ENCODE results near the gene VTI1A. TPM values are rescaled to one million over a fixed set of nuclear protein-coding genes. Genes with fewer than 3 reads are reported as not detected.
"Not testable (repeated sequence)": the region's sequence is repeated elsewhere in the genome, so short reads cannot be mapped to it uniquely, and the experiment has no call there.

The VTI1A gene
- total RNA-seq, 6 donors from 2014 or later, result 29.5 to 247 (median 43.0) TPM

DNA sequence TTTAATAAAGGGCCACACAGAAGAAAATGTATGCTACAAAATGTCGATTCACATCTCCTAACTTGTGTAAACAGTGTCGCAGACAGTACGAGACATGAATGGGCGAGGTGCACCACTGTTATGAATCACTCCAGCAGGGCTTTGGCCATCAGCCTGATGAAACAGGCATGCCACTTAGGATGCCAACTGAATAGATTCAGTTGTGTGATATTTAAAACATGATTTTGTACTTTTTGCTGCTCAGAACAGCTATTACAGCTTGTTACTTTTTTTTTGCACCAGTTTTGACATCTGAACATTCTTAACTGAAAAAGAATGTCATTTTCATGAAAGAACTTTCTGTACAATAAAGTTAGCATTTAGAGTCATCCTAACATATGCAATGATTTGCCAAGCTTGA, 138.1 kb downstream of the VTI1A start:
- no peak overlapping the region for H3K27ac ChIP-seq
- DNase-seq (no peak), ATAC-seq (ENCODE audit: low FRiP score in 2 of 2) (no peak)
- H3K9me3 ChIP-seq, result no peaks in the 10 kb centered on the region
- no peak for TF ChIP-seq EP300 (IDR thresholded peaks at IDR 0.05)
- TF ChIP-seq, protein P1, sequence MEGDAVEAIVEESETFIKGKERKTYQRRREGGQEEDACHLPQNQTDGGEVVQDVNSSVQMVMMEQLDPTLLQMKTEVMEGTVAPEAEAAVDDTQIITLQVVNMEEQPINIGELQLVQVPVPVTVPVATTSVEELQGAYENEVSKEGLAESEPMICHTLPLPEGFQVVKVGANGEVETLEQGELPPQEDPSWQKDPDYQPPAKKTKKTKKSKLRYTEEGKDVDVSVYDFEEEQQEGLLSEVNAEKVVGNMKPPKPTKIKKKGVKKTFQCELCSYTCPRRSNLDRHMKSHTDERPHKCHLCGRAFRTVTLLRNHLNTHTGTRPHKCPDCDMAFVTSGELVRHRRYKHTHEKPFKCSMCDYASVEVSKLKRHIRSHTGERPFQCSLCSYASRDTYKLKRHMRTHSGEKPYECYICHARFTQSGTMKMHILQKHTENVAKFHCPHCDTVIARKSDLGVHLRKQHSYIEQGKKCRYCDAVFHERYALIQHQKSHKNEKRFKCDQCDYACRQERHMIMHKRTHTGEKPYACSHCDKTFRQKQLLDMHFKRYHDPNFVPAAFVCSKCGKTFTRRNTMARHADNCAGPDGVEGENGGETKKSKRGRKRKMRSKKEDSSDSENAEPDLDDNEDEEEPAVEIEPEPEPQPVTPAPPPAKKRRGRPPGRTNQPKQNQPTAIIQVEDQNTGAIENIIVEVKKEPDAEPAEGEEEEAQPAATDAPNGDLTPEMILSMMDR (IDR thresholded peaks at IDR 0.05), result no peak
- 49 to 91% methylated on average over 4 of the region's 4 CpGs for WGBS, 2 donors
- no peak overlapping the region for H3K4me3 ChIP-seq
- H3K27me3 ChIP-seq, result no peaks in the 10 kb centered on the region
- no peaks in the 10 kb centered on the region for H3K36me3 ChIP-seq
- no peaks in the 10 kb centered on the region for H3K4me1 ChIP-seq

DNA sequence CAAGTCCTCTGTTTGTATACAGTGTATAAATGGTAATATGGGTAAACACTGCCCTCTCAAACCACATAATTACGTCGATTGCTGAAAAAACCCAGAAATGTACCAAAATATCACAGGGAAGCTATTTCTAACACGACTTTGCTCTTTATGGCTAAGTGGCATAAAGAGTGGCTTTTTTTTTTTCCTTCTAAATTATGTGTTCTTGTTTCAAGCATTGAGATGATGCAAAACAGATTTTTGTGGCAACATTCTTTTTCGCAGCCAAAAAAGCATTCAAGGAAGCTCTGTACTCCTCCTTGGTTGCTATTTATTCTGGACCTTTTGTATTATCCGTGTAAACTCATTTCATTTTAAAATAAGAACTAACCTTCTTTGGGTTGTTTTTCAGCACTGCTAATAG, 138.9 kb downstream of the VTI1A start:
- H3K36me3 ChIP-seq, result no peaks in the 10 kb centered on the region
- no peak for TF ChIP-seq POLR2A (IDR thresholded peaks at IDR 0.05)
- no peak for TF ChIP-seq POLR2AphosphoS5 (IDR thresholded peaks at IDR 0.05)
- TF ChIP-seq, protein P1 (IDR thresholded peaks at IDR 0.05), result no peak
- no peak for TF ChIP-seq EP300 (IDR thresholded peaks at IDR 0.05)
- no peaks in the 10 kb centered on the region for H3K27me3 ChIP-seq
- H3K9me3 ChIP-seq, result no peaks in the 10 kb centered on the region
- H3K27ac ChIP-seq, result no peak overlapping the region
- WGBS, 2 donors, result 55 to 72% methylated on average over 5 of the region's 5 CpGs
- H3K4me3 ChIP-seq, result no peak overlapping the region
- DNase-seq (no peak), ATAC-seq (ENCODE audit: low FRiP score in 2 of 2) (no peak)
- no peaks in the 10 kb centered on the region for H3K4me1 ChIP-seq

DNA sequence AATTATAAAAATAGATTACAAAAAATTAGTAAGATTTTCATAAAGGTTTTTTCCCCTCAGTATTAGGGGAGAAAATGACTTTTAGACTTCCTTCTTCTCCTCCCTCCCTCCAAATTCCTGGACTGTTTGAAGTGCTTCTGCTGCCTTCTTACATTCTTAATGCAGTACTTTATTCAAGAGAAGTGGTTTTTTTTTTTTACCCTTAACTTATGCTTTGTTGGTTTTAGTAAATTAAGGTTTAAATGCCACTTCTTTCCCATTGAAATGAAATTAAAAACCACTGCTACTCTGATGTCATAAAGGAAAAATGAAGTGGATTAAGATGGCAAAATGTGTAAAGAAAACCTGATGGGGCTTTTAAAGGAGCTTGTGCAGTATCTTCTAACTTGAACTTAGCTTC, 140.7 kb downstream of the VTI1A start:
- Histone ChIP-seq H3K9me3 (no peaks in the 10 kb centered on the region), H3K27ac (no peak overlapping the region), H3K4me3 (no peak overlapping the region), H3K36me3 (no peaks in the 10 kb centered on the region), H3K27me3 (no peaks in the 10 kb centered on the region), H3K4me1 (no peaks in the 10 kb centered on the region)
- no peak for TF ChIP-seq POLR2AphosphoS5 (IDR thresholded peaks at IDR 0.05)
- no peak for DNase-seq
- ATAC-seq (ENCODE audit: low FRiP score in 2 of 2), result no peak

DNA sequence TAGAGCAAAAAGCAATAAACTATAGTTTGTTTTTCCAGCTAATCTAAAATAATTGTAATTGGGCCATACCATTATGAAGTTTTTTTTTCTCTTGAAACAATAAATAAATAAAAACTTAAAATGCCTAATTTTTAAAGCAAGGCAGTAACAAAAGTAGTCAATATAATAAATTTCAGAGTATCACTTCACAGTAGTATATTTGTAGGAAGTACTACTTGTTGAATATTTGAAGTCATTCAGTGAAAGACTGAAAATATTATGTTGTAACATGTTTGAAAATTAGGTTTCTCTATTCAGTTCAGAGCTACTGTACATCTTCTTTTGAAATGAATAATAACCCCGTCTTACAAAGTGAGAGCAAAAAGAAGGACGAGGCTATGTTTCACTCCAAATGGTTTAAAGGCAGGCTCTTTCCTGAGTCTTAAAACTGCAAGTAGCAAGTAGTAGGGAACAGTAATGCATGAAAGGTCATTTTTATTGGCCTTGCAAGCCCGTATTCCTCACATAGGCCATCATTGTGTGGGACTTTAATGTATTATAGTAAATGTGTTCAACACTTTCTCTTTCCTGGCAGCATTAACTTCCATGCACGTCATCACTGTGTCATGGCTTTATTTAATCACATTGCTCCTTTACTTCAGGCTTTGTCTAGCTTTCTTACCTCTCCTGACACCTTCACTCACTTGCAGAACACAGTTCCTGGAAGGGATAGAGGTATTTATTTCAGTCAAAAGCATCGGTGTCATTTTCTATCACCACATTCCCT, 141.4 kb downstream of the VTI1A start:
- H3K27ac ChIP-seq, result no peak overlapping the region
- no peaks in the 10 kb centered on the region for H3K4me1 ChIP-seq
- H3K9me3 ChIP-seq, result no peaks in the 10 kb centered on the region
- no peak for DNase-seq
- H3K36me3 ChIP-seq, result no peaks in the 10 kb centered on the region
- WGBS, 2 donors, result 77 to 79% methylated on average over 5 of the region's 5 CpGs
- TF ChIP-seq EP300 (IDR thresholded peaks at IDR 0.05), result no peak
- TF ChIP-seq, protein P1 (IDR thresholded peaks at IDR 0.05), result no peak
- no peak for TF ChIP-seq POLR2A (IDR thresholded peaks at IDR 0.05)
- no peaks in the 10 kb centered on the region for H3K27me3 ChIP-seq
- ATAC-seq (ENCODE audit: low FRiP score in 2 of 2), result no peak
- no peak overlapping the region for H3K4me3 ChIP-seq

DNA sequence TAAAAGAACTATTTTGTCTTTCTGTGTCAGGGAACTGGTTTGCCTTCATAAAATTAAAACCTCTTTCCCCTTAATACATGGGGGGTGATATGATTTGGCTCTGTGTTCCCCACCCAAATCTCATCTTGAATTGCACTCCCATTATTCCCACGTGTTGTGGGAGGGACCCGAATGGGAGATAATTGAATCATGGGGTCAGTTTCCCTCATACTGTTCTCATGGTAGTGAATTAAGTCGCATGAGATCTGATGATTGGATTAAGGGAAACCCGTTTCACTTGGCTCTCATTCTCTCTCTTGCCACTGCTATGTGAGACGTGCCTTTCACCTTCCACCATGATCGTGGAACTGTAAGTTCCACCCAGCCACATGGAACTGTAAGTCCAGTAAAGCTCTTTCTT, 142.1 kb downstream of the VTI1A start:
- Histone ChIP-seq H3K36me3 (no peaks in the 10 kb centered on the region), H3K27ac (no peak overlapping the region), H3K9me3 (no peaks in the 10 kb centered on the region), H3K4me1 (no peaks in the 10 kb centered on the region), H3K27me3 (no peaks in the 10 kb centered on the region), H3K4me3 (no peak overlapping the region)
- 96% methylated on average over 6 of the region's 6 CpGs for WGBS, 2 donors
- ATAC-seq (ENCODE audit: low FRiP score in 2 of 2), result no peak
- no peak for DNase-seq
- TF ChIP-seq POLR2A (IDR thresholded peaks at IDR 0.05) (no peak), POLR2AphosphoS5 (IDR thresholded peaks at IDR 0.05) (no peak), EP300 (IDR thresholded peaks at IDR 0.05) (no peak)
- TF ChIP-seq, protein P1 (IDR thresholded peaks at IDR 0.05), result no peak

DNA sequence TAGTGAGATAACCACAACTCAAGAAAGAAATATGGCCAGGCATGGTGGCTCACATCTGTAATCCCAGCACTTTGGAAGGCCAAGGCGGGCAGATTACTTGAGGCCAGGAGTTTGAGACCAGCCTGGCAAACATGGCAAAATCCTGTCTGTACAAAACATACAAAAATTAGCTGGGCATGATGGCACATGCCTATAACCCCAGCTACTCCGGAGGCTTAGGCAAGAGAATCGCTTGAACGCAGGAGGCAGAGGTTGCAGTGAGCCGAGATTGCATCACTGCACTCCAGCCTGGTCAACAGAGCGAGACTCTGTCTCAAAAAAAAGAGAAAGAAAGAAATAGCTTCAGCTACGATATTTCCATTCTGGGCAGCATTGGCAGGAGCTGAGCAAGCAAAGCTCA, 143.8 kb downstream of the VTI1A start:
- not testable (repeated sequence) for ATAC-seq (ENCODE audit: low FRiP score in 2 of 2); H3K27ac ChIP-seq; H3K9me3 ChIP-seq; H3K36me3 ChIP-seq; H3K27me3 ChIP-seq; H3K4me1 ChIP-seq
- peak overlapping the region in 2 of 4 donors; percentile 9 to 17 for H3K4me3 ChIP-seq
- peak in 1 of 2 donors; percentile 43 for DNase-seq
- 73 to 84% methylated on average over 7 of the region's 7 CpGs for WGBS, 2 donors

All from upper lobe of left lung (tissue), 6 donors.